Globus pallidus (tissue), 1 donor: Measurements from ENCODE around the gene MVB12A.

Source experiments
- DNase-seq: peaks from one replicate; pipeline ENCODE4 v3.0.0-alpha.2; 2015; ENCODE audit warnings: low spot score

MVB12A gene

GRCh38 chr19:17419621-17420474 lies at the start of gene MVB12A:
Gene MVB12A (plus strand): TSS chr19:17420047. CDS start chr19:17420136, 89 bp downstream.
- peak; percentile 98 for DNase-seq

GRCh38 chr19:17376935-17377600 lies 42.8 kb upstream of the MVB12A start, which contains the start of gene PLVAP:
Gene PLVAP (minus strand): TSS chr19:17377342. CDS start chr19:17377288, 54 bp downstream.
- no peak for DNase-seq

- no peak for DNase-seq
Measured at GRCh38 chr19:17378271-17378670, 41.6 kb upstream of the MVB12A start.

- DNase-seq: no peak
Measured at GRCh38 chr19:17379221-17379631, 40.6 kb upstream of the MVB12A start.

GRCh38 chr19:17380426-17381138 lies 39.3 kb upstream of the MVB12A start:
- DNase-seq: no peak

- DNase-seq: no peak
Measured at GRCh38 chr19:17385878-17386611, 33.8 kb upstream of the MVB12A start.

- no peak for DNase-seq
Measured at GRCh38 chr19:17389288-17389687, 30.6 kb upstream of the MVB12A start.

GRCh38 chr19:17389957-17390664 lies 29.7 kb upstream of the MVB12A start:
- no peak for DNase-seq

GRCh38 chr19:17390665-17391370 lies 29.0 kb upstream of the MVB12A start:
- DNase-seq: peak; percentile 83

GRCh38 chr19:17391371-17392151 lies 28.3 kb upstream of the MVB12A start:
- no peak for DNase-seq

GRCh38 chr19:17393002-17393401 lies 26.8 kb upstream of the MVB12A start:
- DNase-seq: no peak

- DNase-seq: no peak
Measured at GRCh38 chr19:17393914-17394313, 25.9 kb upstream of the MVB12A start, which contains the start of gene CCDC194. Gene CCDC194 (minus strand): TSS chr19:17394196. CDS start chr19:17394158, 38 bp downstream.

- no peak for DNase-seq
Measured at GRCh38 chr19:17394891-17395415, 24.9 kb upstream of the MVB12A start.

- no peak for DNase-seq
Measured at GRCh38 chr19:17398902-17399527, 20.8 kb upstream of the MVB12A start.

- no peak for DNase-seq
Measured at GRCh38 chr19:17401628-17402027, 18.2 kb upstream of the MVB12A start.

- no peak for DNase-seq
Measured at GRCh38 chr19:17402982-17403855, 16.6 kb upstream of the MVB12A start.

GRCh38 chr19:17404015-17404414 lies 15.8 kb upstream of the MVB12A start:
- no peak for DNase-seq
